Endothelial cell (in vitro differentiated cells): ENCODE measurements around the gene EMC10. TPM values are rescaled to one million over a fixed set of nuclear protein-coding genes. Genes with fewer than 3 reads are reported as not detected.

Source experiments
- DNase-seq: peaks from one replicate; pipeline ENCODE4 v3.0.0; 2021; ENCODE audit warnings: low spot score
- H3K27ac Mint-ChIP-seq: one replicate; pipeline ENCODE4 v1.8.0; 2021; ENCODE audit warnings: mixed read lengths, inconsistent platforms; ENCODE audit not compliant: unreplicated experiment
- H3K27me3 Mint-ChIP-seq: one replicate; pipeline ENCODE4 v1.8.0; 2021; ENCODE audit warnings: mild to moderate bottlenecking, moderate library complexity, mixed read lengths, inconsistent platforms; ENCODE audit not compliant: unreplicated experiment
- H3K36me3 Mint-ChIP-seq: one replicate; pipeline ENCODE4 v1.8.0; 2021; ENCODE audit warnings: mild to moderate bottlenecking, low read depth, mixed read lengths, inconsistent platforms; ENCODE audit not compliant: unreplicated experiment
- H3K4me1 Mint-ChIP-seq: one replicate; pipeline ENCODE4 v1.8.0; 2021; ENCODE audit warnings: mild to moderate bottlenecking, mixed read lengths, inconsistent platforms; ENCODE audit not compliant: unreplicated experiment
- H3K4me3 Mint-ChIP-seq: one replicate; pipeline ENCODE4 v1.8.0; 2021; ENCODE audit warnings: mild to moderate bottlenecking, mixed read lengths, inconsistent platforms; ENCODE audit not compliant: unreplicated experiment
- H3K9me3 Mint-ChIP-seq: one replicate; pipeline ENCODE4 v1.8.0; 2021; ENCODE audit warnings: mixed read lengths, inconsistent platforms; ENCODE audit not compliant: unreplicated experiment
- total RNA-seq: library from RNA; stranded (reverse); fragmentation: NEBNext Ultra II Directional; extraction: Animal tissue kit (Norgen Biotek cat#: 25700); gene quantifications from one replicate; pipeline ENCODE4 v1.2.1, GENCODE V29; 2021; ENCODE audit not compliant: unreplicated experiment
- TF ChIP-seq, protein P1 (sequence below): fragments of 200-600 bp; sonication (generic); IDR thresholded peaks from one replicate; pipeline ENCODE4 v1.5.0; 2021; ENCODE audit warnings: antibody characterized with exemption; ENCODE audit not compliant: unreplicated experiment

EMC10 gene
- total RNA-seq, 1 donor from 2014 or later, result 0.21 TPM

DNA sequence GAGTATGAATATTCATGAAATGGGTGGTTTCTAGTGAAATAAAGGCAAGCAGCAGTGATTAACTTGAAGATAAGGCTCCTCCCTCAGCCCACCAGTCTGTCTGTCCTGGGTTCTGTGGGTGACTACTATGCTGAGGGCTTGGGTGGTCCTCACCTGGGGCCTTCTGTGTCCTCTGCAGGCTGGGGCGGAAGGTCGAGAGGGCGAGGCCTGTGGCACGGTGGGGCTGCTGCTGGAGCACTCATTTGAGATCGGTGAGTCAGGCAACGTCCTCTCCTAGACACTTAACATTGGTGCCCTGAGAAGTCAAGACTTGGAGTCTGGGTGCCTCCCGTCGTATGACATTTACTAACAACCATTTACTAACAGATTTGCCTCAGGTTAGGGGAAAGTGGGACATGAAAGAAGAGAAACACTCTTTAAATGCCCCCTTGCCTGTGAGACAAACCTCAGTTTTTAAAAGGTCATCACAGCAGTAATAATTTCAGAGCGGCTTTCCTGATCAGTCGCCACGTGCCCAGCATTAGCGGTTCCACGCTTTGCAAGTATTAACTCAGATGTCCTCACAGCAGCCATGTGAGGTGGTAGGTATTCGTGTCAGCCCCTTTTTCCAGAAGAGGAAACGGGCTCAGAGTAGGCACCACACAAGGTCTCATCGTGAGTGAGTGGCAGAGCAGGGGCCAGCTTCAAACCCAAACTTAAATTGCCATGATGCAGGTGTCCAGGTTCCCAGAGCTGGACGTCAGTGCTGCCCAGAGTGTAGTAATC lies 1.6 kb downstream of the EMC10 start:
- peak overlapping the region; percentile 70 for H3K27ac Mint-ChIP-seq
- H3K9me3 Mint-ChIP-seq, result peaks cover 38% of the 10 kb centered on the region
- H3K36me3 Mint-ChIP-seq, result peaks cover 23% of the 10 kb centered on the region
- H3K27me3 Mint-ChIP-seq, result peaks cover 18% of the 10 kb centered on the region
- H3K4me1 Mint-ChIP-seq, result no peaks in the 10 kb centered on the region
- DNase-seq, result no peak
- H3K4me3 Mint-ChIP-seq, result peak overlapping the region; percentile 47
- TF ChIP-seq, protein P1, sequence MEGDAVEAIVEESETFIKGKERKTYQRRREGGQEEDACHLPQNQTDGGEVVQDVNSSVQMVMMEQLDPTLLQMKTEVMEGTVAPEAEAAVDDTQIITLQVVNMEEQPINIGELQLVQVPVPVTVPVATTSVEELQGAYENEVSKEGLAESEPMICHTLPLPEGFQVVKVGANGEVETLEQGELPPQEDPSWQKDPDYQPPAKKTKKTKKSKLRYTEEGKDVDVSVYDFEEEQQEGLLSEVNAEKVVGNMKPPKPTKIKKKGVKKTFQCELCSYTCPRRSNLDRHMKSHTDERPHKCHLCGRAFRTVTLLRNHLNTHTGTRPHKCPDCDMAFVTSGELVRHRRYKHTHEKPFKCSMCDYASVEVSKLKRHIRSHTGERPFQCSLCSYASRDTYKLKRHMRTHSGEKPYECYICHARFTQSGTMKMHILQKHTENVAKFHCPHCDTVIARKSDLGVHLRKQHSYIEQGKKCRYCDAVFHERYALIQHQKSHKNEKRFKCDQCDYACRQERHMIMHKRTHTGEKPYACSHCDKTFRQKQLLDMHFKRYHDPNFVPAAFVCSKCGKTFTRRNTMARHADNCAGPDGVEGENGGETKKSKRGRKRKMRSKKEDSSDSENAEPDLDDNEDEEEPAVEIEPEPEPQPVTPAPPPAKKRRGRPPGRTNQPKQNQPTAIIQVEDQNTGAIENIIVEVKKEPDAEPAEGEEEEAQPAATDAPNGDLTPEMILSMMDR, result no peak

DNA sequence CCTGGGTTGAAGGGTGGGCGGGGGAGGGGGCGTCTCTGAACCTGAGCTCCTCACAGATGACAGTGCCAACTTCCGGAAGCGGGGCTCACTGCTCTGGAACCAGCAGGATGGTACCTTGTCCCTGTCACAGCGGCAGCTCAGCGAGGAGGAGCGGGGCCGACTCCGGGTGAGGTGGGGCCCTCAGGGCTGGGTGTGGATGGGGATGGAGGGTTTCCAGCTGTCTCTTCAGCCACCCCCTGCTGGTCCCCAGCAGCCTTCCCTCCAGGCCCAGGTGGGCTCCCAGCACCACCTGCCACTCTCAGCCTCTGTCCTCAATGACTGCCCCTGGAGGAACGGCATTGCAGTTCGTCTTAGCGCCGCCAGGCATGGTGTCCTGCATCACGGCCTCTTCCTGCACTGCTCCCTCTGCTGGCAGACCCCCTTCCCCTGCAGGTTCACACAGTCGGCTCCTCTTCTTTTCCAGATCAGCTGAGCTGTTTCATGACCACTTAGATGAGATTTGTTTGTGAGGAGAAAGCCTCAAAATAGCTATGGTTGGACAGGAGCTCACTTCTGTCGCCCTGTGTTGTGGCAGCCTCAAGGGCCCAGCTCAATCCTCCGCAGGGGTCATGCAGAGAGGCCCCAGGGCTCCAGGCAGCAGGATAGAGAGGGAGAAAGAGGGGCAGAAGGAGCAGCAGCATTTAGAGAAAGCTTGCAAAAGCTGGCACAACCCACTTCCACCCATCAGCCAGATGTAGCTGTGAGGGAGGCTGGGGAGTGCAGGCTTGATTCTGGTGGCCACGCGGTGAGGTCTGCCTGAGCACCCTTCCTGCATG lies 2.8 kb downstream of the EMC10 start:
- Mint-ChIP-seq H3K4me3 (peak overlapping the region; percentile 74), H3K27me3 (peaks cover 18% of the 10 kb centered on the region), H3K9me3 (peaks cover 38% of the 10 kb centered on the region), H3K4me1 (no peaks in the 10 kb centered on the region), H3K27ac (no peak overlapping the region), H3K36me3 (peaks cover 28% of the 10 kb centered on the region)
- TF ChIP-seq, protein P1, result no peak
- no peak for DNase-seq

DNA sequence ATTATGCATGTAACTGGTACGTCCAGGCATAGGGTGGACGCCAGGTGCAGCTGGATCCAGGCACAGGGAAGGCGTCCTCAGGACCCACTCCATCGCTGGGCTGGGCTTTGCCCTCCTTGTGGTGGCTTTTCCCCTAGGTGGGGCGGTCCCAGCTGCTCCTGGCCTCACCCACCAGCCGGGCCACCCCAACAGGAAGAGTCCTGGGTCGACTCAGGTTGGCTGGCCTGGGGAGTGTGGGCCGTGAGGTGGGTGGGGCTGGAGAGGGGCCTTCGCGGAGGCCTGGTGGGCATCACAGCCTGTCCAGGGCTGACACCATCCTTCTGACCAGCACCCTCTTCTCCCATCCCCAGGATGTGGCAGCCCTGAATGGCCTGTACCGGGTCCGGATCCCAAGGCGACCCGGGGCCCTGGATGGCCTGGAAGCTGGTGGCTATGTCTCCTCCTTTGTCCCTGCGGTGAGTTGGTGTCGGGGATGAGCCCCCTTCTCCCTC lies 3.5 kb downstream of the EMC10 start:
- TF ChIP-seq, protein P1, result no peak
- H3K4me3 Mint-ChIP-seq, result no peak overlapping the region
- peaks cover 28% of the 10 kb centered on the region for H3K36me3 Mint-ChIP-seq
- peaks cover 36% of the 10 kb centered on the region for H3K9me3 Mint-ChIP-seq
- no peak for DNase-seq
- H3K4me1 Mint-ChIP-seq, result no peaks in the 10 kb centered on the region
- H3K27me3 Mint-ChIP-seq, result peaks cover 18% of the 10 kb centered on the region
- no peak overlapping the region for H3K27ac Mint-ChIP-seq

DNA sequence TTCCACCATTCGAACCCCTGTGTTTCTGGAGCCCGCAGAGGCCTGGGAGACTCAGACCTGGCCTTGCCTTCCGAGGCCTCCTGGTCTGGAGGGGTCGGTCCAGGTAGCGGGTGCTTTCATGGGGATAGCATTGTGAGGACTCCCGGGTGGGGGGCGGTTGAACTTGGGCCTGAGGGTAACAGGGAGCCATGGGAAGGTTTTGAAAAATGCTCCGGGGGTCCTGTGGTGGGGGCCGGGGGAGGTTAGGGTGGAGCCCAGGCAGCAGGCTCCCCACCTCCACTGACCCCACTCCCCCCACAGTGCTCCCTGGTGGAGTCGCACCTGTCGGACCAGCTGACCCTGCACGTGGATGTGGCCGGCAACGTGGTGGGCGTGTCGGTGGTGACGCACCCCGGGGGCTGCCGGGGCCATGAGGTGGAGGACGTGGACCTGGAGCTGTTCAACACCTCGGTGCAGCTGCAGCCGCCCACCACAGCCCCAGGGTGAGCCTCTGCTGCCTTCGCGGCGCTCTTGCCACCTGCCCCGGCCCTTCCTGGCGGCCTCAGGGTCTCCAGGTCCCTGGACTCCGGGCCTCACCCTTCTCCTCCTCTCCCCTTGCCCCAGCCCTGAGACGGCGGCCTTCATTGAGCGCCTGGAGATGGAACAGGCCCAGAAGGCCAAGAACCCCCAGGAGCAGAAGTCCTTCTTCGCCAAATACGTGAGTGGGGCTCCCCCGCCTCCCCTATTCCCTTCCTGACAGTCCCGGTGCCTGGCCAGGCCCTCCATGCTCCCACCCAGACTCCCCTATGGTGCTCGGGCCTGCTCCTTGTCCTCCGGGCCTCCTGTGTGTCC lies 4.2 kb downstream of the EMC10 start:
- Mint-ChIP-seq H3K9me3 (peaks cover 32% of the 10 kb centered on the region), H3K27ac (no peak overlapping the region), H3K36me3 (peaks cover 23% of the 10 kb centered on the region), H3K27me3 (peaks cover 17% of the 10 kb centered on the region), H3K4me3 (no peak overlapping the region), H3K4me1 (no peaks in the 10 kb centered on the region)
- DNase-seq, result no peak
- TF ChIP-seq, protein P1, result no peak
